ENCODE data around the gene CCDC197. TPM values are rescaled to one million over a fixed set of nuclear protein-coding genes. Genes with fewer than 3 reads are reported as not detected.

Gene CCDC197
- total and polyA plus RNA-seq, 9 donors, result not detected

DNA sequence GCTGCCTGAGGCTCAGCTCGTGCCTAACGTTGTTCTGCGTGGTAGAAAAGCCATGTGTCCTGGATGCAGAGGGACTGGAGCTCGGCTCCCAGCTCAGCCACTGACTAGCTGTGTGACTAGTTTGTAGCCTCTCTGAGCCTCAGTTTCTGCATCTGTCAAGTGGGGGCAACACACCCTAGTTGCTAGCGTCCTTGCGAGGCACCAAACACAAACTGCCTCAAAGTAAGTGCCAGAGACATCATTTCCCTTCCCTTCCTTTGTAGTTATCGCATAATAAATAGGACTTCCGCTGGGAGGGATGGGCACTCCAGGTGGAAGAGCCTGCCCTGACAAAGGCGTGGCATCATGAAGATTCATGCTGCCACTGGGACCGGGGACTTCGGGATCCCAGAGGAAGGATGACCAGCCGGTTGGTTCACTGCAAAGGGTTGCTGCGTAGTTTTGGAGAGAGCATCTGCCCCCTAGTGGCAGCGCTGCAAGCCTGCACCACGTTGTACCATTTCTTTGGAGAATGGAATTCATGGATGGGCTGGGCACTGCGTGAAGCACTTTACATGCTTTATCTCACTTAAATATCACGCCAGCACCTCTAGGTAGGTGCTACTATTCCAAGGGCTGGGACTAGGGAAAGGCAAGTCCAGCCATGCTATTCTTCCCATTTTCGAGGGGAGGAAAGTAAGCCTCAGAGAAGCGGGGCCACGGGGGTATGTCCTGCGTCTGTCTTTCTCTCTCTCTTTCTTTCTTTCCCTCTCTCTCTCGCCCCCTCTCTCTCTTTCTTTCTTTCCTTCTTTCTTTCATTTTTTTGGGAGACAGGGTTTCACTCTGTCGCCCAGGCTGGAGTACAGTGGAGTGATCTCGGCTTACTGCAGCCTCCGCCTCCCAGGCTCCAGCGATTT is 4.6 kb downstream of the CCDC197 start:
- Histone ChIP-seq H3K9me3 (no peaks in the 10 kb centered on the region), H3K36me3 (no peaks in the 10 kb centered on the region), H3K4me3 (no peak overlapping the region), H3K27ac (no peak overlapping the region), H3K27me3 (no peaks in the 10 kb centered on the region), H3K4me1 (ENCODE audit: insufficient read depth) (no peaks in the 10 kb centered on the region)
- intact Hi-C loops (cut with DNase I), result loop anchor here in 1 of 4 donors (2.0 kb wide), 2 partner anchors 57 to 63 kb away; no protein-coding TSS in a partner anchor
- DNase-seq, result peak; percentile 30 to 57 (median 50)
- WGBS, 3 donors, result 36 to 44% (median 37%) methylated on average over 26 of the region's 26 CpGs
- TF ChIP-seq, protein P1, sequence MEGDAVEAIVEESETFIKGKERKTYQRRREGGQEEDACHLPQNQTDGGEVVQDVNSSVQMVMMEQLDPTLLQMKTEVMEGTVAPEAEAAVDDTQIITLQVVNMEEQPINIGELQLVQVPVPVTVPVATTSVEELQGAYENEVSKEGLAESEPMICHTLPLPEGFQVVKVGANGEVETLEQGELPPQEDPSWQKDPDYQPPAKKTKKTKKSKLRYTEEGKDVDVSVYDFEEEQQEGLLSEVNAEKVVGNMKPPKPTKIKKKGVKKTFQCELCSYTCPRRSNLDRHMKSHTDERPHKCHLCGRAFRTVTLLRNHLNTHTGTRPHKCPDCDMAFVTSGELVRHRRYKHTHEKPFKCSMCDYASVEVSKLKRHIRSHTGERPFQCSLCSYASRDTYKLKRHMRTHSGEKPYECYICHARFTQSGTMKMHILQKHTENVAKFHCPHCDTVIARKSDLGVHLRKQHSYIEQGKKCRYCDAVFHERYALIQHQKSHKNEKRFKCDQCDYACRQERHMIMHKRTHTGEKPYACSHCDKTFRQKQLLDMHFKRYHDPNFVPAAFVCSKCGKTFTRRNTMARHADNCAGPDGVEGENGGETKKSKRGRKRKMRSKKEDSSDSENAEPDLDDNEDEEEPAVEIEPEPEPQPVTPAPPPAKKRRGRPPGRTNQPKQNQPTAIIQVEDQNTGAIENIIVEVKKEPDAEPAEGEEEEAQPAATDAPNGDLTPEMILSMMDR (IDR thresholded peaks at IDR 0.05), result peak; percentile 66 to 91 (median 73)
- TF ChIP-seq EP300 (IDR thresholded peaks at IDR 0.05) (no peak), POLR2A (IDR thresholded peaks at IDR 0.05) (no peak)

DNA sequence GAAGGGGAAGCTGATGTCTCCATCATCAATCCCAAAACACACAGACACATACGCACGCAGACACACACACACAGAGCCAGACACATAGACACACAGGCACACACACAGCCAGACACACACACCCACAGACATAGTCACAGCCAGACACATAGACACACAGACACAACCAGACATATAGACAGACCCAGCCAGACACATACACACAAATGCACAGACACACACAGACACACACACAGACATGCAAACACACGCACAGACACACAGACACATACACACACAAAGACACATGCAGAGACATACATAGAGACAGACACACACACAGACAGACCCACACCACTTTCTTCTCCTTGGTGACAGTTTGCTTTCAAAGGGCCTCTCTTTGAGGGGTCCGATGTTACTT is 6.3 kb downstream of the CCDC197 start:
- no peaks in the 10 kb centered on the region for H3K9me3 ChIP-seq
- WGBS, 3 donors, result 82 to 93% (median 82%) methylated on average over 4 of the region's 4 CpGs
- no peaks in the 10 kb centered on the region for H3K4me1 ChIP-seq (ENCODE audit: insufficient read depth)
- intact Hi-C loops (cut with DNase I), result loop anchor here in 1 of 4 donors (2.0 kb wide), 1 partner anchor 65 kb away; no protein-coding TSS in a partner anchor
- TF ChIP-seq POLR2A (IDR thresholded peaks at IDR 0.05) (no peak), EP300 (IDR thresholded peaks at IDR 0.05) (no peak)
- TF ChIP-seq, protein P1 (IDR thresholded peaks at IDR 0.05), result no peak
- H3K4me3 ChIP-seq, result no peak overlapping the region
- no peaks in the 10 kb centered on the region for H3K36me3 ChIP-seq
- no peak overlapping the region for H3K27ac ChIP-seq
- no peak for DNase-seq
- no peaks in the 10 kb centered on the region for H3K27me3 ChIP-seq

DNA sequence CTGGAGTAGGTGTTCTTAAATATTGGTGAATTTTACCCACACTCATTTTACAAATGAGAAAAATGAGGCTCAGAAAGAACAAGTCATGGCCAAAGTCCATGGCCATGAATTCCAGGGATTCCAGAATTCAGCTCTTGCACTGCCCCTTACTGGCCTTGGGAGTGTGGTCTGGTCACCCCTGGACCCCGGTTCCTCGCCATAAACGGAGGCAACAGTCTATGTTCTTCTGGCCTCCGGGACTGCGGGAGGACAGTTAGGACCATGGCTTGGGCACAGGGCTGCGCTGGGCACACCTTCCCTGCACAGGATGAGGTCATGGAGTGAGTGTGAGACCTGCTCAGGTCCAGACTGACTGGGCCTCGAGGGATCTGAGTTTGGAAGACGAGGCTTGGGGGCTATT is 6.9 kb downstream of the CCDC197 start:
- intact Hi-C loops (cut with DNase I), result no loop called here

DNA sequence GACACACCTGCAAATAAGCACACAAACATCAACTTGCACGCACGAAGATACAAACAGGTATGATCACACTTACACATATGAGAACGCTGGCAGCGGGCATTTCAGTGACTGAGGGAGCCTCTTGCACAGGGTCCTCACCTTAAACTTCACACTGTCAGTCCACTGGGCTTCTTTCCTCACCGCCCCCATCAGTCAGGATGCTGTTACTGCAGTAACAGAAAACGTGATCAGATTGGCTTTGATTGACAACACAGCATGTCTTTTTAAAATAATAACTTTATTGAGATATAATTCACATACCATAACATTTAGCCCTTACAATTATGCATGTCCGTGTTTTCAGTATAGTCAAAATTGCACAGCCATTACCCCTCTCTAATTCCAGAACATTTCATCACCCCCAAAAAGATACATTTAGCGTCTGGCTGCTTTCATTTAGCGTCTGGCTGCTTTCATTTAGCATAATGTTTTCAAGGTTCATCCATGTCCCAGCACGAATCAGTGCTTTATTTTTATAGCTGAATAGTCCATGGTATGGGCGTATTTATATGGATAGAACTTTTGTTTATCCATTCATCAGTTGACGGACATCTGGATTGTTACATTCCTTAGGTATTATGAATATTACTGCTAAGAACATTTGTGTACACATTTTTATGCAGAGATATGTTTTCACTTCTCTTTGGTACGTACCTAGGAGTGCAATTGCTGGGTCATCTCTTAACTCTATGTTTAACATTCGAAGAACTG is 8.4 kb downstream of the CCDC197 start:
- Histone ChIP-seq H3K9me3 (no peaks in the 10 kb centered on the region), H3K27ac (no peak overlapping the region), H3K36me3 (no peaks in the 10 kb centered on the region), H3K4me3 (no peak overlapping the region), H3K4me1 (ENCODE audit: insufficient read depth) (no peaks in the 10 kb centered on the region), H3K27me3 (no peaks in the 10 kb centered on the region)
- TF ChIP-seq EP300 (IDR thresholded peaks at IDR 0.05), result no peak
- TF ChIP-seq, protein P1 (IDR thresholded peaks at IDR 0.05), result no peak
- no peak for TF ChIP-seq POLR2A (IDR thresholded peaks at IDR 0.05)
- DNase-seq, result no peak
- WGBS, 3 donors, result 54 to 59% (median 59%) methylated on average over 14 of the region's 14 CpGs
- intact Hi-C loops (cut with DNase I), result no loop called here

More for the DNA sequence above, 6.9 kb downstream of the CCDC197 start:
- Histone ChIP-seq H3K36me3 (no peaks in the 10 kb centered on the region), H3K4me1 (ENCODE audit: insufficient read depth) (no peaks in the 10 kb centered on the region), H3K27ac (no peak overlapping the region), H3K9me3 (no peaks in the 10 kb centered on the region), H3K4me3 (no peak overlapping the region), H3K27me3 (no peaks in the 10 kb centered on the region)
- TF ChIP-seq POLR2A (IDR thresholded peaks at IDR 0.05) (no peak), EP300 (IDR thresholded peaks at IDR 0.05) (no peak)
- TF ChIP-seq, protein P1 (IDR thresholded peaks at IDR 0.05), result no peak
- no peak for DNase-seq
- WGBS, 3 donors, result 43 to 48% (median 47%) methylated on average over 8 of the region's 8 CpGs

Measured in ovary (tissue), 9 donors.